Measurements from ENCODE around the gene RRM2.

DNA sequence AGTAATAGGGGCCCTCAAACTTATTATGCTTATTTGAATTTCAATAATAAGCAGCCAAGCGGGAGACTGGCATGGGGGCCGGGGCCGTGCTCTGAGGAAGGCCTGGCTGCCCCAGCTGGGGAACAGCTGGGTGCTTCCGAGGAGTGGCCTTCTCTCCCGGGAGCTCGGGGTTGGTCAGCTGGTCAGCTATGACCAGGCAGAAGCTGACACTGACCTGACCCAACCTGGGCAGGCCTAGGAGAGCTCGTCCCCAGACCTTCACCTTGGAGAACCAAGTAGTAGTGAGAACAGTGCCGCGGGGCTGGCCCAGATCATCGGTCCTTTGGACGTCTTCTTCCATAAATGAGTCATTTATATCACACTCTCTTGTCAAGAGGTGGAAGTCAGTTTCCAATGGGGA, 36.1 kb downstream of the RRM2 start:
- TF ChIP-seq TAF1 (IDR thresholded peaks at IDR 0.05; ENCODE audit: low read depth) = no peak
- TF ChIP-seq, protein P1, sequence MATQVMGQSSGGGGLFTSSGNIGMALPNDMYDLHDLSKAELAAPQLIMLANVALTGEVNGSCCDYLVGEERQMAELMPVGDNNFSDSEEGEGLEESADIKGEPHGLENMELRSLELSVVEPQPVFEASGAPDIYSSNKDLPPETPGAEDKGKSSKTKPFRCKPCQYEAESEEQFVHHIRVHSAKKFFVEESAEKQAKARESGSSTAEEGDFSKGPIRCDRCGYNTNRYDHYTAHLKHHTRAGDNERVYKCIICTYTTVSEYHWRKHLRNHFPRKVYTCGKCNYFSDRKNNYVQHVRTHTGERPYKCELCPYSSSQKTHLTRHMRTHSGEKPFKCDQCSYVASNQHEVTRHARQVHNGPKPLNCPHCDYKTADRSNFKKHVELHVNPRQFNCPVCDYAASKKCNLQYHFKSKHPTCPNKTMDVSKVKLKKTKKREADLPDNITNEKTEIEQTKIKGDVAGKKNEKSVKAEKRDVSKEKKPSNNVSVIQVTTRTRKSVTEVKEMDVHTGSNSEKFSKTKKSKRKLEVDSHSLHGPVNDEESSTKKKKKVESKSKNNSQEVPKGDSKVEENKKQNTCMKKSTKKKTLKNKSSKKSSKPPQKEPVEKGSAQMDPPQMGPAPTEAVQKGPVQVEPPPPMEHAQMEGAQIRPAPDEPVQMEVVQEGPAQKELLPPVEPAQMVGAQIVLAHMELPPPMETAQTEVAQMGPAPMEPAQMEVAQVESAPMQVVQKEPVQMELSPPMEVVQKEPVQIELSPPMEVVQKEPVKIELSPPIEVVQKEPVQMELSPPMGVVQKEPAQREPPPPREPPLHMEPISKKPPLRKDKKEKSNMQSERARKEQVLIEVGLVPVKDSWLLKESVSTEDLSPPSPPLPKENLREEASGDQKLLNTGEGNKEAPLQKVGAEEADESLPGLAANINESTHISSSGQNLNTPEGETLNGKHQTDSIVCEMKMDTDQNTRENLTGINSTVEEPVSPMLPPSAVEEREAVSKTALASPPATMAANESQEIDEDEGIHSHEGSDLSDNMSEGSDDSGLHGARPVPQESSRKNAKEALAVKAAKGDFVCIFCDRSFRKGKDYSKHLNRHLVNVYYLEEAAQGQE (IDR thresholded peaks at IDR 0.05; ENCODE audit: borderline replicate concordance) = no peak
- TF ChIP-seq, protein P2, sequence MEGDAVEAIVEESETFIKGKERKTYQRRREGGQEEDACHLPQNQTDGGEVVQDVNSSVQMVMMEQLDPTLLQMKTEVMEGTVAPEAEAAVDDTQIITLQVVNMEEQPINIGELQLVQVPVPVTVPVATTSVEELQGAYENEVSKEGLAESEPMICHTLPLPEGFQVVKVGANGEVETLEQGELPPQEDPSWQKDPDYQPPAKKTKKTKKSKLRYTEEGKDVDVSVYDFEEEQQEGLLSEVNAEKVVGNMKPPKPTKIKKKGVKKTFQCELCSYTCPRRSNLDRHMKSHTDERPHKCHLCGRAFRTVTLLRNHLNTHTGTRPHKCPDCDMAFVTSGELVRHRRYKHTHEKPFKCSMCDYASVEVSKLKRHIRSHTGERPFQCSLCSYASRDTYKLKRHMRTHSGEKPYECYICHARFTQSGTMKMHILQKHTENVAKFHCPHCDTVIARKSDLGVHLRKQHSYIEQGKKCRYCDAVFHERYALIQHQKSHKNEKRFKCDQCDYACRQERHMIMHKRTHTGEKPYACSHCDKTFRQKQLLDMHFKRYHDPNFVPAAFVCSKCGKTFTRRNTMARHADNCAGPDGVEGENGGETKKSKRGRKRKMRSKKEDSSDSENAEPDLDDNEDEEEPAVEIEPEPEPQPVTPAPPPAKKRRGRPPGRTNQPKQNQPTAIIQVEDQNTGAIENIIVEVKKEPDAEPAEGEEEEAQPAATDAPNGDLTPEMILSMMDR (IDR thresholded peaks at IDR 0.05; ENCODE audit: poor library complexity, severe bottlenecking) = no peak

Measured in neural cell (in vitro differentiated cells).